Upper lobe of left lung (tissue), 6 donors: ENCODE measurements around the gene HOXA4. TPM values are rescaled to one million over a fixed set of nuclear protein-coding genes. Genes with fewer than 3 reads are reported as not detected.

Source experiments
- ATAC-seq, 2 donors: fragments of 200-7000 bp; cut with Tn5 transposase; one replicate each; pipeline ENCODE4 v1.9.1; 2022; ENCODE audit warnings: mild to moderate bottlenecking in 2 of 2, moderate library complexity in 2 of 2; ENCODE audit not compliant: low FRiP score in 2 of 2
- DNase-seq, 2 donors: peaks; one replicate each; pipeline ENCODE4 v3.0.0-alpha.2; 2019 to 2020
- H3K27ac ChIP-seq, 4 donors: fragments of 200-600 bp; sonication (generic); one replicate each; pipeline ENCODE4 v1.5.1; 2016 to 2019
- H3K27me3 ChIP-seq, 4 donors: fragments of 200-600 bp; sonication (generic); one replicate each; pipeline ENCODE4 v1.5.1; 2017 to 2019
- H3K36me3 ChIP-seq, 4 donors: fragments of 200-600 bp; sonication (generic); one replicate each; pipeline ENCODE4 v1.5.1; 2016 to 2019
- H3K4me1 ChIP-seq, 4 donors: fragments of 200-600 bp; sonication (generic); one replicate each; pipeline ENCODE4 v1.5.1; 2018 to 2019
- H3K4me3 ChIP-seq, 4 donors: fragments of 200-600 bp; sonication (generic); one replicate each; pipeline ENCODE4 v1.5.1; 2017 to 2019; ENCODE audit warnings: mild to moderate bottlenecking in 2 of 4, moderate library complexity in 1 of 4
- H3K9me3 ChIP-seq, 4 donors: fragments of 200-600 bp; sonication (generic); one replicate each; pipeline ENCODE4 v1.5.1; 2018 to 2019
- EP300 ChIP-seq, 4 donors: sonication (generic); formaldehyde crosslinking; IDR thresholded peaks; one replicate each; pipeline ENCODE4 v1.5.1; 2017; ENCODE audit warnings: antibody characterized with exemption in 4 of 4, control low read depth in 2 of 4
- POLR2A ChIP-seq, 4 donors: fragments of 450-650 bp; IDR thresholded peaks; one replicate each; pipeline ENCODE4 v1.5.1; 2016 to 2017; ENCODE audit warnings: antibody characterized with exemption in 4 of 4, mild to moderate bottlenecking in 2 of 4
- POLR2AphosphoS5 ChIP-seq, 2 donors: sonication (generic); formaldehyde crosslinking; IDR thresholded peaks; one replicate each; pipeline ENCODE4 v1.5.1; 2017; ENCODE audit warnings: antibody characterized with exemption in 2 of 2
- WGBS, 2 donors: methylation state at CpG; one replicate each; pipeline ENCODE4 v1.1.5; 2017 to 2018; 5-methylcytosine and 5-hydroxymethylcytosine counted together
- total RNA-seq, 6 donors: library from RNA; depleted of rRNA in 4 of 6; stranded (reverse); fragments of >200 nt in 4 of 6; gene quantifications; one replicate each; pipeline versions ENCODE4 v1.1.0 to v1.2.1, GENCODE V29; 2016 to 2021
- TF ChIP-seq, protein P1 (sequence below), 6 experiments: fragments of 450-650 bp in 4 of 6; fragments of 200-600 bp in 2 of 6; sonication (generic) in 2 of 6; IDR thresholded peaks; one replicate each; pipeline ENCODE4 v1.5.1; 2016 to 2019; ENCODE audit warnings: antibody characterized with exemption in 6 of 6
- donor health status: DM: no; HTN: no; CAD: no; lungs with moderate emphysema.
- donor health status: DM: no; HTN: yes; CAD: no; lungs with severe emphysema.

The HOXA4 gene
- total RNA-seq, 6 donors from 2014 or later, result 1.5 to 10.5 (median 6.2) TPM

DNA sequence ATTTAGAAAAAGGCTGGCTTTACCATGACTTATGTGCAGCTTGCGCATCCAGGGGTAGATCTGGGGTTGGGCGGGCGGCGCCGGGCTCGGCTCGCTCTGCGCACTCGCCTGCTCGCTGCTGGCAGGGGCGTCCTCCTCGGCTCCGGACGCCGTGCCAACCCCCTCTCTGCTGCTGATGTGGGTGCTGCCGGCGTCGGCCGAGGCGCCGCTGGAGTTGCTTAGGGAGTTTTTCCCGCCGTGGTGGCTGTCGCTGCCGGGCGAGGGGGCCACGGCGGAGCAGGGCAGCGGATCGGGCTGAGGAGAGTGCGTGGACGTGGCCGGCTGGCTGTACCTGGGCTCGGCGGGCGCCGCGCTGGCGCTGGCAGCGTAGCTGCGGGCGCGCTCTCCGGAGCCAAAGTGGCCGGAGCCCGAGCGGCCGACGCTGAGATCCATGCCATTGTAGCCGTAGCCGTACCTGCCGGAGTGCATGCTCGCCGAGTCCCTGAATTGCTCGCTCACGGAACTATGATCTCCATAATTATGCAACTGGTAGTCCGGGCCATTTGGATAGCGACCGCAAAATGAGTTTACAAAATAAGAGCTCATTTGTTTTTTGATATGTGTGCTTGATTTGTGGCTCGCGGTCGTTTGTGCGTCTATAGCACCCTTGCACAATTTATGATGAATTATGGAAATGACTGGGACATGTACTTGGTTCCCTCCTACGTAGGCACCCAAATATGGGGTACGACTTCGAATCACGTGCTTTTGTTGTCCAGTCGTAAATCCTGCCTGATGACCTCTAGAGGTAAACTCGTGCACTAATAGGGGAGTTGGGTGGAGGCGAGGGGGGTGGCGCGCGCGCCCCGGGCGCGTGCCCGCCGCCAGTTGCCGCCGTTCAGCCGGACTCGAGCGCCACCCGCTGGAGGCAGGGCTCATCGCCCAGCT lies 12.7 kb upstream of the HOXA4 start, which contains the start of gene HOXA5:
TSS of gene HOXA5 (minus strand) at position 659 of the 927 bp plus-strand sequence. CDS start at position 585, 74 bp downstream.
- 28 to 56% methylated on average over 53 to 61 of the region's 86 CpGs for WGBS, 2 donors
- peak; percentile 63 to 95 for DNase-seq
- TF ChIP-seq POLR2AphosphoS5 (IDR thresholded peaks at IDR 0.05), result peak; percentile 84 to 87
- TF ChIP-seq, protein P1, sequence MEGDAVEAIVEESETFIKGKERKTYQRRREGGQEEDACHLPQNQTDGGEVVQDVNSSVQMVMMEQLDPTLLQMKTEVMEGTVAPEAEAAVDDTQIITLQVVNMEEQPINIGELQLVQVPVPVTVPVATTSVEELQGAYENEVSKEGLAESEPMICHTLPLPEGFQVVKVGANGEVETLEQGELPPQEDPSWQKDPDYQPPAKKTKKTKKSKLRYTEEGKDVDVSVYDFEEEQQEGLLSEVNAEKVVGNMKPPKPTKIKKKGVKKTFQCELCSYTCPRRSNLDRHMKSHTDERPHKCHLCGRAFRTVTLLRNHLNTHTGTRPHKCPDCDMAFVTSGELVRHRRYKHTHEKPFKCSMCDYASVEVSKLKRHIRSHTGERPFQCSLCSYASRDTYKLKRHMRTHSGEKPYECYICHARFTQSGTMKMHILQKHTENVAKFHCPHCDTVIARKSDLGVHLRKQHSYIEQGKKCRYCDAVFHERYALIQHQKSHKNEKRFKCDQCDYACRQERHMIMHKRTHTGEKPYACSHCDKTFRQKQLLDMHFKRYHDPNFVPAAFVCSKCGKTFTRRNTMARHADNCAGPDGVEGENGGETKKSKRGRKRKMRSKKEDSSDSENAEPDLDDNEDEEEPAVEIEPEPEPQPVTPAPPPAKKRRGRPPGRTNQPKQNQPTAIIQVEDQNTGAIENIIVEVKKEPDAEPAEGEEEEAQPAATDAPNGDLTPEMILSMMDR (IDR thresholded peaks at IDR 0.05), result peak in 5 of 6 experiments; percentile 76 to 92 (median 83)
- peak in 3 of 4 donors; percentile 47 to 85 (median 73) for TF ChIP-seq POLR2A (IDR thresholded peaks at IDR 0.05)
- TF ChIP-seq EP300 (IDR thresholded peaks at IDR 0.05), result peak in 1 of 4 donors; percentile 26
- H3K27me3 ChIP-seq, result peaks cover 0 to 22% (median 10%) of the 10 kb centered on the region in 4 donors
- peaks cover 9 to 32% (median 11%) of the 10 kb centered on the region in 4 donors for H3K4me1 ChIP-seq
- peak within 1 kb of the TSS; percentile 94 to 98 (median 96) for H3K27ac ChIP-seq
- no peaks in the 10 kb centered on the region for H3K36me3 ChIP-seq
- ATAC-seq, result peak; percentile 70 to 89
- no peaks in the 10 kb centered on the region for H3K9me3 ChIP-seq
- H3K4me3 ChIP-seq, result peak within 1 kb of the TSS; percentile 47 to 74 (median 56)

DNA sequence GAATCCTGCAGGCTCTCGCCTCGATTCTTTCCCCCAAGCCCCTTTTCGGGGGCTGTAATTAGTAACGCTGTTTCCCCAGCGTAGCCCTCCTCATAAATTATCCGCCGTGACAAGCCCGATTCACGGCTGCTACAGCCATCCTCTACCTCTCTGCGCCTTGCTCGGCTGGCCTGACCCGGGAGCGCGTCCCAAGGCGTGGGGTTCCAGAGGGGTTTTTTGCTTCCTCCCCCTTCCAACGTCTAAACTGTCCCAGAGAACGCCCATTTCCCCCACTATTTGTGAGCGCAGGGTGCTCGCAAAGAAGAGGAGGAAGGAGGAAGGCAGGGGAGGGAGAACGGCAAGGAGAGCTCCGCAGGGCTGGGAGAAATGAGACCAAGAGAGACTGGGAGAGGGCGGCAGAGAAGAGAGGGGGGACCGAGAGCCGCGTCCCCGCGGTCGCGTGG lies 12.0 kb upstream of the HOXA4 start:
- DNase-seq, result peak in 1 of 2 donors; percentile 50
- Histone ChIP-seq H3K36me3 (no peaks in the 10 kb centered on the region), H3K27me3 (peaks cover 0 to 15% (median 7%) of the 10 kb centered on the region in 4 donors), H3K9me3 (no peaks in the 10 kb centered on the region), H3K4me3 (peak overlapping the region; percentile 47 to 74 (median 56)), H3K4me1 (peaks cover 4 to 25% (median 4%) of the 10 kb centered on the region in 4 donors), H3K27ac (peak overlapping the region; percentile 94 to 98 (median 96))
- no peak for ATAC-seq
- 25 to 33% methylated on average over 29 of the region's 29 CpGs for WGBS, 2 donors
- TF ChIP-seq, protein P1 (IDR thresholded peaks at IDR 0.05), result no peak
- TF ChIP-seq POLR2AphosphoS5 (IDR thresholded peaks at IDR 0.05) (no peak), POLR2A (IDR thresholded peaks at IDR 0.05) (no peak), EP300 (IDR thresholded peaks at IDR 0.05) (no peak)

DNA sequence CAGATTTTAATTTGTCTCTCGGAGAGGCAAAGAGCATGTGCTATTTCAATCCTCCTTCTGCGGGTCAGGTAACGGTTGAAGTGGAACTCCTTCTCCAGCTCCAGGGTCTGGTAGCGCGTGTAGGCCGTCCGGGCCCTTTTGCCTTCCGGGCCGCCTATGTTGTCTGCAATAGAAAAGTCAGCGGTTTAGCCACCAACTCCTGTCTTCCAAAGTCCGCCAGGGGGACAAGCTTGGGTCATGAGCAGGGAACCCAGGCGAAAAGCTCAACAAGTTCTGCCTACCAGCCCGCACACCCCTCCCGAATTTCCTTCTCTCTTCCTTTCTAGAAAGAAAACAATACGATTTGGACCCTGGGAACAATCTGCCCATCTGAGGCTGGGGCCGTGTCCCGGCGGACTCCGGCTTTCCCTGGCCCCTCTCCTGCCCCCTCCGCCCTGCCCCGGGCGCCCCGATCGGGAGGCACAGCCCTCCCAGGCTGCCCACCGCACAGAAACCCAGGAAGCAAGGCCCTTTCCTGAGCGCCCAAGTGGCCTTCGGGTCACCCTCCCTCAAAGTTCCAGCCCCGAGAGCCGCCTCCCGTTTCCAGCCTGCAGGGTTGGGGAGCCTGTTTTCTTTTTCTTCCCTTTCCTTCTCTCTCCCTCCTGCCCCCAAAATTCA lies 11.5 kb upstream of the HOXA4 start:
- DNase-seq (peak in 1 of 2 donors; percentile 70), ATAC-seq (peak in 1 of 2 donors; percentile 8)
- WGBS, 2 donors, result 14 to 39% methylated on average over 23 to 30 of the region's 30 CpGs
- Histone ChIP-seq H3K4me3 (peak overlapping the region; percentile 47 to 74 (median 56)), H3K27ac (peak overlapping the region; percentile 94 to 98 (median 96)), H3K4me1 (peaks cover 0 to 19% (median 2%) of the 10 kb centered on the region in 4 donors), H3K27me3 (peaks cover 0 to 12% (median 5%) of the 10 kb centered on the region in 4 donors), H3K36me3 (no peaks in the 10 kb centered on the region), H3K9me3 (no peaks in the 10 kb centered on the region)
- TF ChIP-seq, protein P1 (IDR thresholded peaks at IDR 0.05), result peak in 1 of 6 experiments; percentile 27
- TF ChIP-seq EP300 (IDR thresholded peaks at IDR 0.05), result no peak
- TF ChIP-seq POLR2AphosphoS5 (IDR thresholded peaks at IDR 0.05), result no peak
- TF ChIP-seq POLR2A (IDR thresholded peaks at IDR 0.05), result no peak

DNA sequence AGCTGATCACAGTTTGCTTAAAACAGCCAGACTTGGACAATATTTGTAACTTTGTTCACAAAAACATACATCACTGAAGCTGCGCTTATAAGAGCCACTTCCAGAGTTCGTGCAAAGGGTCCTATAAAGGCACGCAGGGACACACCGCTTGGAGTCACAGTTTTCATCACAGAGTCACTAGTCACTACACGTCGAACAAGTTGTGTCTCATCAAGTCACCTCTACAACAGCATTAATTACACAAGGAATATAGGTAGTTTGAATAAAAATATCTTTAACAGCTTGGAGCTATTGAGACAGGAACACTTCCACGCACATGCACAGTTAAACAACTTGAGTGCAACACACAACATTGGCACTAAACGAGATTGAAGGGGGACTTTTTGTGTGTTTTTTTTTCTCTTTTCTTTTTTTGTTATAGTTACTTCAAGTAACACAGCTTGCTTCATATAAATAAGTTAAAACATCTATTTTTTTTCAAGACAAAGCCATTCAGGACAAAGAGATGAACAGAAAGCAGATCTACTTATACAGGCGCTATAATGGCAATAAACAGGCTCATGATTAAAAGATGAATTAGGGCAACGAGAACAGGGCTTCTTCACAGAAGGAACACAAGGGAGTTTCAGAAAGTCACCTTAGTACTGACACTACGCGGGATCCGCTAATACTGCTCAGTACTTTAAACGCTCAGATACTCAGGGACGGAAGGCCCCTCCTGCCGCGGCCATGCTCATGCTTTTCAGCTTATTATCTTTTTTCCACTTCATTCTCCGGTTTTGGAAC lies 10.8 kb upstream of the HOXA4 start:
- TF ChIP-seq POLR2AphosphoS5 (IDR thresholded peaks at IDR 0.05) (peak in 1 of 2 donors; percentile 4), POLR2A (IDR thresholded peaks at IDR 0.05) (no peak)
- WGBS, 2 donors, result 38 to 42% methylated on average over 18 of the region's 18 CpGs
- ATAC-seq (no peak), DNase-seq (no peak)
- Histone ChIP-seq H3K27me3 (peaks cover 0 to 12% (median 5%) of the 10 kb centered on the region in 4 donors), H3K27ac (peak overlapping the region; percentile 94 to 98 (median 96)), H3K4me3 (peak overlapping the region; percentile 47 to 74 (median 56)), H3K36me3 (no peaks in the 10 kb centered on the region), H3K4me1 (peaks cover 4 to 24% (median 8%) of the 10 kb centered on the region in 4 donors), H3K9me3 (no peaks in the 10 kb centered on the region)
